ENCODE measurements around the gene ST6GALNAC5.

ST6GALNAC5 gene

GRCh38 chr1:77085109-77085508 lies 217.8 kb downstream of the ST6GALNAC5 start:
- in situ Hi-C loops (cut with MboI; ENCODE audit: low pct_unique_long_range_greater_than_20kb, low sequenced_read_pairs, unreplicated experiment), result no loop called here
- no peak for TF ChIP-seq CTCF (IDR thresholded peaks at IDR 0.05; ENCODE audit: extremely low read depth, insufficient read depth, missing control alignments)
- DNase-seq (ENCODE audit: low spot score), result no peak

- no peak for DNase-seq (ENCODE audit: low spot score)
- in situ Hi-C loops (cut with MboI; ENCODE audit: low pct_unique_long_range_greater_than_20kb, low sequenced_read_pairs, unreplicated experiment), result no loop called here
- TF ChIP-seq CTCF (IDR thresholded peaks at IDR 0.05; ENCODE audit: extremely low read depth, insufficient read depth, missing control alignments), result no peak
These were observed 222.5 kb downstream of the ST6GALNAC5 start for GRCh38 chr1:77089756-77090155.

- DNase-seq (ENCODE audit: low spot score), result no peak
- in situ Hi-C loops (cut with MboI; ENCODE audit: low pct_unique_long_range_greater_than_20kb, low sequenced_read_pairs, unreplicated experiment), result no loop called here
These were observed 228.0 kb downstream of the ST6GALNAC5 start for GRCh38 chr1:77095236-77095635.

GRCh38 chr1:77096496-77097255 lies 229.4 kb downstream of the ST6GALNAC5 start:
- in situ Hi-C loops (cut with MboI; ENCODE audit: low pct_unique_long_range_greater_than_20kb, low sequenced_read_pairs, unreplicated experiment), result no loop called here
- no peak for TF ChIP-seq CTCF (IDR thresholded peaks at IDR 0.05; ENCODE audit: extremely low read depth, insufficient read depth, missing control alignments)
- no peak for DNase-seq (ENCODE audit: low spot score)

More at GRCh38 chr1:77095236-77095635, 228.0 kb downstream of the ST6GALNAC5 start:
- TF ChIP-seq CTCF (IDR thresholded peaks at IDR 0.05; ENCODE audit: extremely low read depth, insufficient read depth, missing control alignments), result no peak

GRCh38 chr1:77100875-77101274 lies 233.6 kb downstream of the ST6GALNAC5 start:
- in situ Hi-C loops (cut with MboI; ENCODE audit: low pct_unique_long_range_greater_than_20kb, low sequenced_read_pairs, unreplicated experiment), result no loop called here
- no peak for TF ChIP-seq CTCF (IDR thresholded peaks at IDR 0.05; ENCODE audit: extremely low read depth, insufficient read depth, missing control alignments)
- DNase-seq (ENCODE audit: low spot score), result no peak

- TF ChIP-seq CTCF (IDR thresholded peaks at IDR 0.05; ENCODE audit: extremely low read depth, insufficient read depth, missing control alignments), result no peak
- no peak for DNase-seq (ENCODE audit: low spot score)
- in situ Hi-C loops (cut with MboI; ENCODE audit: low pct_unique_long_range_greater_than_20kb, low sequenced_read_pairs, unreplicated experiment), result no loop called here
These were observed 236.2 kb downstream of the ST6GALNAC5 start for GRCh38 chr1:77103486-77103885.
